ENCODE measurements around the gene STK32B. TPM values are rescaled to one million over a fixed set of nuclear protein-coding genes. Genes with fewer than 3 reads are reported as not detected.

The STK32B gene
- total RNA-seq, 6 donors from 2014 or later = 0.22 to 3.4 (median 1.0) TPM

DNA sequence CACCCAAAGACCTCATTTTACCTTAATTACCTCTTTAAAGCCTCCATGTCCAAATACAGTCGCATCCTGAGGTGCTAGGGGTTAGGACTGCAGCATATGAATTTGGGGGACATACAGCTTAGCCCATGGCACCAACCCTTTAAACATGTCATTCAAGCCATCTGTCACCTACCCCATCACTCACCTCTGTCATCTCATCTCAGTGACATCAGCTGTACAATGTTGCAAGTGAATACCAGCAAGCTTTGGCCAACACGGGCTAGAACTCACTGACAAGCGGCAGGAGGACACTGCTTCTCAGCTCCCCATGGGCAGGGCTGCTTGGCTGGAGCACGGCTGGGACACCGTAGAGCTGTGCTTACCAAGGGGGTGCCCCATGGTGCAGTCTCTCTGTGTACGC lies 107.5 kb downstream of the STK32B start:
- DNase-seq = no peak

DNA sequence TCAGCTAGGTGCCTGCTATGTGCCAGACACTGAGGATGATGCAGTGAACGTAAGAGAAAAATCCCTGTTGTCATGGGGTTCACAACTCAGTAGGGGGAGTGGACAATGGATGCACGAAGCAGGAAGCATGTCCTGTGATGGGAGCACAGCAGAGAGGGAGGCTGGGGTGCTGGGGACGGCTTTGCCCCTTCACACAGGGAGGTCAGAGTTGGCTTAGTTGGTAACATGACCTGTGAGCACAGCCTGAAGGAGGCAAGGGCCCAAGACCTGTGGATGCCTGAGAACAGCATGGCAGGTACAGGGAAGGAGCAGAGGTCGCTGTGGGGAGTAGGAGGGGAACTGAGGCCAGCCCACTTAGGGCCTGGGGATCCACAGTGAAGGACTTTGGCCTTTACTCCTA lies 109.4 kb downstream of the STK32B start:
- Histone ChIP-seq H3K27ac (no peak overlapping the region), H3K36me3 (no peaks in the 10 kb centered on the region), H3K4me3 (no peak overlapping the region), H3K9me3 (no peaks in the 10 kb centered on the region), H3K27me3 (no peaks in the 10 kb centered on the region), H3K4me1 (no peaks in the 10 kb centered on the region)
- DNase-seq (no peak), ATAC-seq (ENCODE audit: low FRiP score in 2 of 2) (no peak)
- TF ChIP-seq POLR2AphosphoS5 (IDR thresholded peaks at IDR 0.05) = no peak
- no peak for TF ChIP-seq POLR2A (IDR thresholded peaks at IDR 0.05)
- TF ChIP-seq CTCF (IDR thresholded peaks at IDR 0.05) = no peak
- TF ChIP-seq EP300 (IDR thresholded peaks at IDR 0.05) = no peak
- WGBS, 2 donors = 66 to 70% methylated on average over 4 of the region's 4 CpGs

More for the DNA sequence above, 107.5 kb downstream of the STK32B start:
- ATAC-seq (ENCODE audit: low FRiP score in 2 of 2) = no peak
- Histone ChIP-seq H3K4me3 (no peak overlapping the region), H3K36me3 (no peaks in the 10 kb centered on the region), H3K9me3 (no peaks in the 10 kb centered on the region), H3K27me3 (no peaks in the 10 kb centered on the region), H3K27ac (no peak overlapping the region), H3K4me1 (no peaks in the 10 kb centered on the region)
- WGBS, 2 donors = 81 to 87% methylated on average over 6 of the region's 6 CpGs
- TF ChIP-seq CTCF (IDR thresholded peaks at IDR 0.05) = no peak
- TF ChIP-seq POLR2AphosphoS5 (IDR thresholded peaks at IDR 0.05) = no peak
- no peak for TF ChIP-seq POLR2A (IDR thresholded peaks at IDR 0.05)

DNA sequence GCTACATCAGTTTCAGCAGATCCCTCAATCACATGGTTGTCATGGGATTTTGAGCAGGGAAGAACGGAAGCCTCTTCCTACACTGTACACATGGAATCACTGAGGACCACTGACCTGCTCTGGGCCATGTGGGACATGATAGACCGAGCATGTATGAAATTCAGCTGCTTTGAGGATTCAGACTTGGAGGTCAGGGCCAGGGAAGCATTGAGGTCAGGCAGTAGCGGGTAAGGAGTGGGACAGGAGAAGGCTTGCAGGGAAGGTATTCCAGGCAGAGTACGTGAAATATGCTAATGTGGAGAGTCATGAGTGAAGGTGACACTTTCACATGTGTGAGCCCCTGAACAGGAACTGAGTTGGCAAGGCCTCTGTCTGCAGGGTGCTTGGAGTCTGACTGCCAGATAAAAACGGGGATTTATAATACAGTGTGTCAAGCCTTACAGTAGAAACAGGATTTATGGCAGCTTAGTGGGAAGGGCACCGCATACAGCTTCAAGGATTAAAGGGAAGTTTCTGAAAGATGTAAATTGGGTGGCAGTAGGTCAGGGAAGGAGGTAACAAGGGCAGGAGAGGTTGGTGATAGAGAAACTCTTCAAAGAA lies 111.7 kb downstream of the STK32B start:
- Histone ChIP-seq H3K4me3 (no peak overlapping the region), H3K27ac (no peak overlapping the region)

DNA sequence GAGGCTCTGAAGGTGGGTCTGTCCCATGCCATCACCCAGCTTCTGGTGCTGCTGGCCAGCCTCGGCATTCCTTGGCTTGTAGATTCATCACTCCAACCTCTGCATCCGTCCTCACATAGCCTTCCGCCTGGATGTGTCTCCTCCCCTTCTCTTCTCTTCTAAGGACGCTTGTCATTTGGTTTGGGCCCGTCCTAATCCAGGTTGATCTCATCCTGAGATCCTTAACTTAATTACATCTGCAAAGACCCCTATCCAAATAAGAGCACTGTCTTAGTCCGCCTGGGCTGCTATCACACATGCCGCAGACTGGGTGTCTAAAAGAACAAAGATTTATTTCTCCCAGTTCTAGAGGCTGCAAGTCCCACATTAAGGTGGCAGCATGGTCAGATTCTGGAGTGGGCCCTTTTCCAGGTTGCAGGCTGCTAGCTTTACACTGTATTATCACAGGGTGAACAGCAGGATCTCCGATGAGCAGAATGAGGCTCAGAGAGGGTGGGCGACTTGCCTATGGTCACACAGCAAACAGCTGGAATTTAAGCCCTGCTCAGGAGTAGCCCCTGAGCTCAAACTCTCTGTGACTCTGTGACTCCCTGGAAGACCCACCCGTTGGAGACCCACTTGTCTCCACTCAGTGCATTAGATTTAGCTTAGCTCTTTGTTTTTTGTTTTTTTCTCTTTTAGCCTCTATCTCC lies 113.1 kb downstream of the STK32B start:
- no peaks in the 10 kb centered on the region for H3K9me3 ChIP-seq
- no peaks in the 10 kb centered on the region for H3K27me3 ChIP-seq
- H3K36me3 ChIP-seq = no peaks in the 10 kb centered on the region
- no peak for DNase-seq
- no peak overlapping the region for H3K4me3 ChIP-seq
- TF ChIP-seq POLR2A (IDR thresholded peaks at IDR 0.05) (no peak), EP300 (IDR thresholded peaks at IDR 0.05) (no peak), CTCF (IDR thresholded peaks at IDR 0.05) (no peak), POLR2AphosphoS5 (IDR thresholded peaks at IDR 0.05) (no peak)
- 88 to 89% methylated on average over 10 of the region's 10 CpGs for WGBS, 2 donors
- no peak overlapping the region for H3K27ac ChIP-seq
- no peak for ATAC-seq (ENCODE audit: low FRiP score in 2 of 2)
- H3K4me1 ChIP-seq = no peaks in the 10 kb centered on the region

More for the DNA sequence above, 111.7 kb downstream of the STK32B start:
- Histone ChIP-seq H3K27me3 (no peaks in the 10 kb centered on the region), H3K36me3 (no peaks in the 10 kb centered on the region), H3K9me3 (no peaks in the 10 kb centered on the region), H3K4me1 (no peaks in the 10 kb centered on the region)
- no peak for DNase-seq
- WGBS, 2 donors = 60 to 67% methylated on average over 6 of the region's 6 CpGs
- TF ChIP-seq EP300 (IDR thresholded peaks at IDR 0.05) (no peak), POLR2A (IDR thresholded peaks at IDR 0.05) (no peak), CTCF (IDR thresholded peaks at IDR 0.05) (no peak), POLR2AphosphoS5 (IDR thresholded peaks at IDR 0.05) (no peak)
- ATAC-seq (ENCODE audit: low FRiP score in 2 of 2) = no peak

Measured in upper lobe of left lung (tissue), 6 donors.